ENCODE data around the gene MRPL50.

The MRPL50 gene

GRCh38 chr9:101366038-101366756 is 32.2 kb downstream of the MRPL50 start:
- no peak overlapping the region for H3K27ac ChIP-seq
- in situ Hi-C loops (cut with HindIII; ENCODE audit: low pct_ligation_motif_present, low sequenced_read_pairs) = no loop called here
- H3K36me3 ChIP-seq (replicated peaks) = no peaks in the 10 kb centered on the region
- DNase-seq = no peak
- H3K27me3 ChIP-seq (replicated peaks) = no peaks in the 10 kb centered on the region
- H3K4me3 ChIP-seq (ENCODE audit: low read depth, low read length) = no peak overlapping the region
- TF ChIP-seq, protein P1, sequence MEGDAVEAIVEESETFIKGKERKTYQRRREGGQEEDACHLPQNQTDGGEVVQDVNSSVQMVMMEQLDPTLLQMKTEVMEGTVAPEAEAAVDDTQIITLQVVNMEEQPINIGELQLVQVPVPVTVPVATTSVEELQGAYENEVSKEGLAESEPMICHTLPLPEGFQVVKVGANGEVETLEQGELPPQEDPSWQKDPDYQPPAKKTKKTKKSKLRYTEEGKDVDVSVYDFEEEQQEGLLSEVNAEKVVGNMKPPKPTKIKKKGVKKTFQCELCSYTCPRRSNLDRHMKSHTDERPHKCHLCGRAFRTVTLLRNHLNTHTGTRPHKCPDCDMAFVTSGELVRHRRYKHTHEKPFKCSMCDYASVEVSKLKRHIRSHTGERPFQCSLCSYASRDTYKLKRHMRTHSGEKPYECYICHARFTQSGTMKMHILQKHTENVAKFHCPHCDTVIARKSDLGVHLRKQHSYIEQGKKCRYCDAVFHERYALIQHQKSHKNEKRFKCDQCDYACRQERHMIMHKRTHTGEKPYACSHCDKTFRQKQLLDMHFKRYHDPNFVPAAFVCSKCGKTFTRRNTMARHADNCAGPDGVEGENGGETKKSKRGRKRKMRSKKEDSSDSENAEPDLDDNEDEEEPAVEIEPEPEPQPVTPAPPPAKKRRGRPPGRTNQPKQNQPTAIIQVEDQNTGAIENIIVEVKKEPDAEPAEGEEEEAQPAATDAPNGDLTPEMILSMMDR (IDR thresholded peaks at IDR 0.05; ENCODE audit: low read depth, low read length, missing control alignments) = no peak

GRCh38 chr9:101365181-101365580 is 33.2 kb downstream of the MRPL50 start:
- DNase-seq = no peak
- no peaks in the 10 kb centered on the region for H3K36me3 ChIP-seq (replicated peaks)
- TF ChIP-seq, protein P1 (IDR thresholded peaks at IDR 0.05; ENCODE audit: low read depth, low read length, missing control alignments) = no peak
- H3K27ac ChIP-seq = no peak overlapping the region
- H3K4me3 ChIP-seq (ENCODE audit: low read depth, low read length) = no peak overlapping the region
- no peaks in the 10 kb centered on the region for H3K27me3 ChIP-seq (replicated peaks)
- in situ Hi-C loops (cut with HindIII; ENCODE audit: low pct_ligation_motif_present, low sequenced_read_pairs) = no loop called here

- TF ChIP-seq, protein P1 (IDR thresholded peaks at IDR 0.05; ENCODE audit: low read depth, low read length, missing control alignments) = no peak
- no peak overlapping the region for H3K4me3 ChIP-seq (ENCODE audit: low read depth, low read length)
- H3K27me3 ChIP-seq (replicated peaks) = no peaks in the 10 kb centered on the region
- H3K36me3 ChIP-seq (replicated peaks) = no peaks in the 10 kb centered on the region
- no peak overlapping the region for H3K27ac ChIP-seq
- in situ Hi-C loops (cut with HindIII; ENCODE audit: low pct_ligation_motif_present, low sequenced_read_pairs) = no loop called here
- DNase-seq = no peak
Measured at GRCh38 chr9:101362450-101362849, 36.0 kb downstream of the MRPL50 start.

DNA sequence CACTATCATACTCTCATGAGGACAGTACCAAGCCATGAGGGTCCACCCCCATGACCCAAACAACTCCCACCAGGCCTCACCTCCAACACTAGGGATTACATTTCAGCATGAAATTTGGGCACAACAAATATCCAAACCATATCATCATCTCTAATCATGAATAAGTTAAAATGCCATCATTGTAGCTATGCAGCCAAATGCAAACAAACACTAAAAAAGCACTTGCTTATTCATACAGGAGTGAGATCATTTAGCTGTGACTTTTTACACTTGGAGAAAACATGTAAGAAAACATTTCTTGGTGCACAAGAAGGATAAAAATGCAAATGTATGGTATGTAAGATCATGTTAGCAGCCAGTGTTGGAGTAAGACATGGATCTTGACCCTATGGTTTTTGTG is 37.8 kb downstream of the MRPL50 start:
- Histone ChIP-seq H3K27ac (no peak overlapping the region), H3K27me3 (replicated peaks) (no peaks in the 10 kb centered on the region), H3K36me3 (replicated peaks) (no peaks in the 10 kb centered on the region), H3K4me3 (ENCODE audit: low read depth, low read length) (no peak overlapping the region)
- no peak for DNase-seq
- TF ChIP-seq, protein P1 (IDR thresholded peaks at IDR 0.05; ENCODE audit: low read depth, low read length, missing control alignments) = no peak
- in situ Hi-C loops (cut with HindIII; ENCODE audit: low pct_ligation_motif_present, low sequenced_read_pairs) = no loop called here

DNA sequence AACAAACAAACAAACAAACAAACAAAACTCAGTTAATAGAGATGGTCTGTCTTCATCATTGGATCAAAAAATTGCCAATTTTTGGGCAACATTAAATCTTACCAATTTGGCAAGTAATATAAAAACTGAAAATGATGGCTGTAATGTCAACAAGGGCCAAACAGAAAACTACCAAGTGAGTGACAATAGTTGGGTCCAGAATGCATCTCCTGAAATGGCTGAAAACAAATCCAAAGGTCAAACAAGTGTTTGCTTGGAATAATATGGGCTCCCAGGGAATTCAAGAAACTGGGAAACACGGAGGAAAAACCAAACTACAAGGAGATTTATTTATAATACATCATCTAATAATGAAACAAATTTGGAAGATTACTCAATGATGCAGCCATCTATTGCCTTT is 38.7 kb downstream of the MRPL50 start:
- Histone ChIP-seq H3K27me3 (replicated peaks) (no peaks in the 10 kb centered on the region), H3K27ac (no peak overlapping the region), H3K36me3 (replicated peaks) (no peaks in the 10 kb centered on the region), H3K4me3 (ENCODE audit: low read depth, low read length) (no peak overlapping the region)
- TF ChIP-seq, protein P1 (IDR thresholded peaks at IDR 0.05; ENCODE audit: low read depth, low read length, missing control alignments) = no peak
- DNase-seq = no peak
- in situ Hi-C loops (cut with HindIII; ENCODE audit: low pct_ligation_motif_present, low sequenced_read_pairs) = no loop called here

DNA sequence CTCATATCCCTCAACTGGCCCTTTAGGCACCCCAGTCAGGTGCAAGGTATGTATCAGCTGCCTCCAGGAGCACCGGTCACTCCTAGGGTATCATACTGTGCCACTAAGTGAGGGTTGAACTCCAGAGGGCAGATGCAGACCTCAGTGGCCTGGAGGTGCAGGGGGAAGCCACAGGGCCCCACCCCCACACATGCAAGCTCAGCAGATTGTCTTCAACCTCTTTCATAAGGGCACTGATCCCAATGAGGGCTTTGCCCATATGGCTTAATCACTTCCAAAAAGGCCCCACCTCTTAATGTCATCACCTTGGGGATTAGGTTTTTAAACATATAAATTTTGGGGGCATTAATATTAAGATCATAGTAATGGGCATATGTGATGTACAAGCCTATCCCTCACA is 41.8 kb downstream of the MRPL50 start:
- in situ Hi-C loops (cut with HindIII; ENCODE audit: low pct_ligation_motif_present, low sequenced_read_pairs) = no loop called here
- Histone ChIP-seq H3K27me3 (replicated peaks) (no peaks in the 10 kb centered on the region), H3K4me3 (ENCODE audit: low read depth, low read length) (no peak overlapping the region), H3K36me3 (replicated peaks) (no peaks in the 10 kb centered on the region), H3K27ac (no peak overlapping the region)
- TF ChIP-seq, protein P1 (IDR thresholded peaks at IDR 0.05; ENCODE audit: low read depth, low read length, missing control alignments) = no peak
- DNase-seq = no peak
